IPS-18c (cell line): ENCODE measurements around the gene EVI2B.
"Not testable (repeated sequence)": the region's sequence is repeated elsewhere in the genome, so short reads cannot be mapped to it uniquely, and the experiment has no call there.

Experiments
- H3K4me3 ChIP-seq: 2 replicates; pipeline ENCODE4 v1.7.0; 2013; ENCODE audit warnings: low read depth, mild to moderate bottlenecking, low read length, moderate library complexity; ENCODE audit not compliant: insufficient read depth
- H3K9me3 ChIP-seq: one replicate; pipeline ENCODE4 v1.6.1; 2013; ENCODE audit warnings: mild to moderate bottlenecking, low read length, moderate library complexity; ENCODE audit not compliant: control insufficient read depth, insufficient read depth

The EVI2B gene

GRCh38 chr17:31313982-31314781 is at the start of gene EVI2B:
Gene EVI2B (minus strand): TSS chr17:31314054. CDS start chr17:31305609, 8,445 bp downstream.
- Histone ChIP-seq H3K4me3 (no peak within 1 kb of the TSS), H3K9me3 (no peaks in the 10 kb centered on the region)

DNA sequence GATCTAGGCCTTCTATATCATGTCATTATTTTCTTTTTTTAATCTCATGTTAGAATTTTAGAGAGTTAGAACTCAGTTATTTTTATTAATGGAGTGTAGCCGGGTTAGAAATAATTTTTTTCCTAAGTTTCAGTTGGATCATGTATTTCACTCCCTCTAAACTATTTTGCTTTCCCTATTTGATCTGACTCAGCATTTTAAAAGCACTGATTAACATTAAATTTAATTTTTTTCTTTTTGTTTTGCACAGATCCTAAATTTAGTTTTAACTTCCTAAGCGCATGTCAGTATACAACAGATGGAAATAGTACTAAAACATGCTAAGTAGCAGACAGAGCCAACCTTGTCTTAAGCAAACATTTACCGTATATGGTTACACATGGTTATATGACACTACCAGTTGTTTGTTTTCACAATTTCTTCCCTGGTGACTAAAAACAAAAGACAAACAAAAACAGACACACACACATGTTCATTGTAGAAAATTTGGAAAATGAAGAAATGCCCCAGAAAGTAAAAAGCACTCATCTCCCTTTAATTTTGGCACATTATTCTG is 44.1 kb upstream of the EVI2B start:
- Histone ChIP-seq H3K9me3 (no peaks in the 10 kb centered on the region), H3K4me3 (no peak overlapping the region)

- no peaks in the 10 kb centered on the region for H3K9me3 ChIP-seq
- H3K4me3 ChIP-seq = no peak overlapping the region
Measured at GRCh38 chr17:31357091-31357490, 43.2 kb upstream of the EVI2B start.

GRCh38 chr17:31355935-31356334 is 42.1 kb upstream of the EVI2B start:
- Histone ChIP-seq H3K4me3 (no peak overlapping the region), H3K9me3 (no peaks in the 10 kb centered on the region)

DNA sequence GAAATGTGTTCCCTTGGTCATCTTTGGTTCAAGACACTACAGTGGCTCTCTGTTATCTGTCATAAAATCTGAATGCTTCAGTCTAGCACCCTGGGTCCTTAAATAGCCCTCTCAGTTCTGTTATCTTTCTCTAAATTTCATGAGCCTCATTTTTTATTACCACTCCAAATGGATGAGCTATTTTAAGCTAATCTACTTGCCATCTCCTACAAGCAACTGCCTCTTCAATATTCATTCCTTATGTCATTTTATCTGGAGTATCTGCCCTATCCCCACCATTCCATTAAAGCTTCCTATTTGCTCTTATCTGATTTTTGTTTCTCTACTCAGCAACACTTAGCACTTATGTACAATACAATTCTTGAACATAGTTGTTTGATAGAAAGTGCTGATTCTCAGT is 35.6 kb upstream of the EVI2B start:
- Histone ChIP-seq H3K9me3 (no peaks in the 10 kb centered on the region), H3K4me3 (no peak overlapping the region)

DNA sequence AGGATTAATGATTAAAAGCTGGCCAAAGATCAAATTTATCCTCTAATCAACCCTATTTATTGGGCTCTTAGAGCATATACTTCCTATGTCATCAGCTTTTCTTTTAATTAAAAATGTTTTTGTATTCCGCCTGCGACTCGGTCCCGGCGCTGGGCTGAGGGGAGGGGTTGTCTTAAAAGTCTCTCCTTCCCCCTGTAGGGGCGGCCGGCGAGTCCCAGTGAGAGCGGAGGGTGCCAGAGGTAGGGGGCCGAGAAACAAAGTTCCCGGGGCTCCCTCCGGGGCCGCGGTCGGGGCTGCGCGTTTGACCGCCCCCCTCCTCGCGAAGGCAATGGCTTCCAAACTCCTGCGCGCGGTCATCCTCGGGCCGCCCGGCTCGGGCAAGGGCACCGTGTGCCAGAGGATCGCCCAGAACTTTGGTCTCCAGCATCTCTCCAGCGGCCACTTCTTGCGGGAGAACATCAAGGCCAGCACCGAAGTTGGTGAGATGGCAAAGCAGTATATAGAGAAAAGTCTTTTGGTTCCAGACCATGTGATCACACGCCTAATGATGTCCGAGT is 31.4 kb upstream of the EVI2B start:
- not testable (repeated sequence) for H3K4me3 ChIP-seq, H3K9me3 ChIP-seq

DNA sequence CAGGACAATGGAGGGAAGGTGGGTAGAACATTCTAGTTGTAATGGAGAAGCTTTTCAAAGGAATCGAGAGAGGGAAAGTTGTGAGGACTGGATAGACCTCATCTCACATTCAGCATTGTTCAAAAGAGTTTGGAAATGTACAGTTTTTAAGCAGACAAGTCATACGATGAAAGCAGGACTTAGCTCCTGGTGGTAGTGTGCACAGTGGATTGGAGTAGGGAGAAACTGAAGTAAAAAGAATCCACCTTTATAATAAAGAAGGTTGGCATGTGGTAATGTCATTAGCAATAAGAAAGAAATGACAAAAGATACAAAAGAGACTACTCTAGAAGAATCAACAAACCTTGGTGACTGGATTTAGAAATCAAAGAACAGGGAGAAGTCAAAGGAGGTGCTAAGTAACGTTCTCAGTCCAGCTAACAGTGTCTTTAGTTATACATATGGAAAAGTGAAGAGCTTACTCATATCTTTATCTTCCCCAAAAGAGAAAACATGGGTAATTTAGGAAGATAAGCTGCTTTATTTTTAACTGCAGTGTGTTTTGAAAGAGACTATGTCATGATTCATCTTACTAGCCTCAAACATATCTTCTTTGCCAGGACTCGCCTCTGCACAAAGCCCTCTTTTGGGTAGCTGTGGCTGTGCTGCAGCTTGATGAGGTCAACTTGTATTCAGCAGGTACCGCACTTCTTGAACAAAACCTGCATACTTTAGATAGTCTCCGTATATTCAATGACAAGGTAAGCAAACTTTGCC is 26.2 kb upstream of the EVI2B start:
- Histone ChIP-seq H3K4me3 (no peak overlapping the region), H3K9me3 (no peaks in the 10 kb centered on the region)

GRCh38 chr17:31329221-31329620 is 15.4 kb upstream of the EVI2B start:
- H3K9me3 ChIP-seq = no peaks in the 10 kb centered on the region
- no peak overlapping the region for H3K4me3 ChIP-seq

DNA sequence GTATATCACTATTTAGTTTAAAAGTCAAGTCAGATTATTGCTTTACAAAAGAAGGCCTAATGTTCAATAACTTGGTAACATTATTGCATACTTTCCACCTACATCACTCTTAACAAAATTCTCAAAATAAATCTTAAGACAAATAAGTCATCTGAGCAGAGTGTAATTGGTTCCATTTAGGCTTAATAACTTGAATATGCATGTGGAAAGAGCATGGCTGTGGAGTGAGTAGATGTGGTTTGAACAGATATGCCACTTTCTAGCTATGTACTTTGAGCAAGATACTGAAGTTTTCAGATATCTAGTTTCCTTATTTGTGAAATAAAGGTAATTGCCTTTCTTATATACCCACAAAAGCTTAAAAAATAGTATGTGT is 14.3 kb upstream of the EVI2B start:
- H3K4me3 ChIP-seq = no peak overlapping the region
- no peaks in the 10 kb centered on the region for H3K9me3 ChIP-seq

GRCh38 chr17:31327534-31328159 is 13.8 kb upstream of the EVI2B start:
- Histone ChIP-seq H3K9me3 (no peaks in the 10 kb centered on the region), H3K4me3 (no peak overlapping the region)

DNA sequence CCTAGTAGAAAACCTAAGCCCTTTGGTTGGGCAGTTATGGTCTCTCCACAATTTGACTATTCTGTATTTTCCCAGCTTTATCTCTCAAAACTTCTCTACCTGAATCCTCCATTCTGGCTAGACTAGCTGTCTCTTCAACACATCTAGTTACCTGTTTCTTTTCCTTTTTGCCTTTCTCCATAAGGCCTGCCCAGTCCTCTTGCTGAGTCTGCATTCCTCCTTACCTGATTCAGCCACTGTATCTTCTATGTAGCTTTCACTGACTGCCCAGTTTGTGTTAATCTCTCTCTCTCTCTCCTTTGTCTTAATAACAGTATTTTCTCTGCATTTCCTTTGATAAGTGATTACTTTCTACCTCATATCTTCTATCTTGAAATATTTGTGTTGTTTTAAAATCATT is 9.7 kb upstream of the EVI2B start:
- H3K4me3 ChIP-seq = no peak overlapping the region

DNA sequence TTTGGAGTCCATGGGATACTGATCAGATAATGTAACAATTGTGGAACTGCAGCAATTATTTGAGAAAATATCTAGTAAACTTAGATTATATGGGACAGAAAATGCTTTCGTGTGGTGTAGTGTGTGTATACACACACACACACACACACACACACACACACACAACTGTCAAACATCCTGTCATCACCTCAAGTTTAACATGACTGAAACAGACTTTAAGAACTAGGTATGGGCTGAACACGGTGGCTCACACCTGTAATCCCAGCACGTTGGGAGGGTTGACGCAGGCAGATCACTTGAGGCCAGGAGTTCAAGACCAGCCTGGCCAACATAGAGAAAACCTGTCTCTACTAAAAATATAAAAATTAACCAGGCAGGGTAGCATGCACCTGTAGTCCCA is 8.1 kb upstream of the EVI2B start:
- no peak overlapping the region for H3K4me3 ChIP-seq

More for the DNA sequence above, 9.7 kb upstream of the EVI2B start:
- no peaks in the 10 kb centered on the region for H3K9me3 ChIP-seq

GRCh38 chr17:31321481-31321880 is 7.6 kb upstream of the EVI2B start, which contains the start of gene EVI2A:
Gene EVI2A (minus strand): TSS chr17:31321622. CDS start chr17:31319013, 2,609 bp downstream.
- Histone ChIP-seq H3K9me3 (no peaks in the 10 kb centered on the region), H3K4me3 (no peak within 1 kb of the TSS)

More for the DNA sequence above, 8.1 kb upstream of the EVI2B start:
- no peaks in the 10 kb centered on the region for H3K9me3 ChIP-seq

- Histone ChIP-seq H3K9me3 (no peaks in the 10 kb centered on the region), H3K4me3 (no peak overlapping the region)
Measured at GRCh38 chr17:31320791-31321190, 6.9 kb upstream of the EVI2B start.

DNA sequence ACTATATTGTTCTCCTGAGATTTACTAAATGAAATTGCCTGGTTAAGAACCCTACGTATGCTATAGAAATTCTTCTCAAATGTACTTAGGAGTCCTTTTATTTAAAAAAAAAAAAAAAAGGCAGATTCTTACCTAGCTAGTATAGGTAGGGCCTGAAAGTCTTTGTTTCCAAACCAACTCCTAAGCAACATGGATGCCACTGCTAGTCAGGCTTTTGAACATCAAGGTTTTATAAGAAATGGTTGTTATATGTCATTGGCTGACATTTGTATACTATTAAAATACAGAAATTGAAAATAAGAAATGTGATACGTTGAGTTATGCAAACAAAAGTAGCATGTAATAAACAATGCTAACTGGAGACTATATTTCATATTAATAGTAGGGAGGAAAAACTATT is 6.4 kb upstream of the EVI2B start:
- Histone ChIP-seq H3K4me3 (no peak overlapping the region), H3K9me3 (no peaks in the 10 kb centered on the region)

DNA sequence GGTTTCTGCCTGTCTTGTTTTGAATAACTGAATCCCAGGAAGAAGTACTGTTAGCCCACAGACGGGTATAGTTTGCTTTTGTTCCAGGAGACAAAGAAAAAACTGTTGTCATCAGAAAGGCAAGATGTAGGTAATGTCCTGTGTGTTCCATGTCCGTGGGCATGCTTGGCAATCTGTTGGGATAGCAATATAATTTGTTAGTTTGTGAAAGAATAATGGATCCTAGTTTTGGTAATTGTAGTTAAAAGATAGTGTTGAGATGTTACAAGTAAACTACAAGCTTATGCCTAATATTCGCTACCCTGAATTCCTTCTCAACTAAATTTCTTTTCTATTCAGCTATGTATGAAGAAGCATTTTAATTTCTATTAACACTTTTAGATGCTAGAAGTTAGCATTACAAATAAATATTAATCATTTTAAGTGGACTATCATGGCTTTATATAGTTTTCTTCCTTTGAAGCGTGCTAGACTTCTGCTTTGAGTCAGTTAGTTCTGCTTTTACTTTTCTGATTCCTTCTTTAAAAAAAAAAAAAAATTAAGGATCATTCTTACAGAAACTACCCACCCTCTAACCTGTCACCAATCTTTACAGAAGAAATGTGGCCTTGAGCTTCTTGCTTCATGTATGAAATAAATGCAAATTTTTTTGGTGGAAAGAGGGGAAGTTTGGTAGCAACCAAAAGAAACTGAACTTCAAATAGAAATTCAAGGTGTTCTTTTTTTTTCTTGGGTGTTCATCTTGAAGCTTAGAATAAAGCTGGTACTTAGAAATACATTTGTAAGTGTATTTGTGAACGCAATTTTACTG is 5.2 kb upstream of the EVI2B start:
- H3K4me3 ChIP-seq = no peak overlapping the region

More for the DNA sequence above, 5.2 kb upstream of the EVI2B start:
- H3K9me3 ChIP-seq = no peaks in the 10 kb centered on the region
